Left lung (tissue), 10 donors: Measurements from ENCODE around the gene RGS17. TPM values are rescaled to one million over a fixed set of nuclear protein-coding genes. Genes with fewer than 3 reads are reported as not detected.

Experiments used
- ATAC-seq: fragments of 200-7000 bp; cut with Tn5 transposase; one replicate; pipeline ENCODE4 v1.9.1; 2020; ENCODE audit warnings: moderate library complexity
- DNase-seq, 4 donors: peaks; one replicate each; pipeline ENCODE4 v3.0.0-alpha.2; 2013 to 2020
- H3K27ac ChIP-seq, 2 donors: fragments of 200-600 bp; sonication (generic) in 1 of 2; one replicate each; pipeline versions ENCODE4 v1.5.0 to v1.8.0; 2020 to 2021
- H3K27me3 ChIP-seq, 2 donors: fragments of 200-600 bp; sonication (generic) in 1 of 2; one replicate each; pipeline versions ENCODE4 v1.5.0 to v1.8.0; 2020 to 2021
- H3K36me3 ChIP-seq, 2 donors: fragments of 200-600 bp; sonication (generic) in 1 of 2; one replicate each; pipeline versions ENCODE4 v1.5.0 to v1.8.0; 2020 to 2021
- H3K4me1 ChIP-seq, 2 donors: fragments of 200-600 bp; one replicate each; pipeline ENCODE4 v1.8.0; 2021
- H3K4me3 ChIP-seq, 2 donors: fragments of 200-600 bp; sonication (generic) in 1 of 2; one replicate each; pipeline versions ENCODE4 v1.5.0 to v1.8.0; 2020 to 2021; ENCODE audit warnings: mild to moderate bottlenecking in 1 of 2
- H3K9me3 ChIP-seq, 2 donors: fragments of 200-600 bp; sonication (generic) in 1 of 2; one replicate each; pipeline versions ENCODE4 v1.5.0 to v1.8.0; 2020 to 2021
- CTCF ChIP-seq, 2 donors: fragments of 200-600 bp; sonication (generic) in 1 of 2; IDR thresholded peaks; one replicate each; pipeline versions ENCODE4 v1.5.0 to v1.8.0; 2021; ENCODE audit warnings: antibody characterized with exemption in 2 of 2
- intact Hi-C, 2 donors: fragments of 100-400 bp; cut with DNase I; formaldehyde crosslinking; loops; one replicate each; pipeline versions ENCODE4 v1.11.2 to v1.14.2; 2022
- polyA plus RNA-seq, 6 donors: library from polyadenylated mRNA; unstranded; fragments of 120-200 nt; gene quantifications; one replicate each; pipeline ENCODE4 v1.2.1, GENCODE V29; 2013; ENCODE audit not compliant: insufficient read length in 6 of 6
- total RNA-seq, 2 donors: library from RNA; stranded (reverse); fragmentation: NEBNext Ultra II Directional; extraction: Animal tissue kit (Norgen Biotek cat#: 25700); gene quantifications; one replicate each; pipeline ENCODE4 v1.2.1, GENCODE V29; 2021
- donor health status: DM: no; HTN: yes; CAD: no.
- donor health status: DM: no; HTN: no; CAD: no.

The RGS17 gene
- total and polyA plus RNA-seq, 8 donors: 0.15 to 2.7 (median 2.3) TPM

- Histone ChIP-seq H3K4me3 (no peak overlapping the region), H3K4me1 (peaks cover 0 to 37% of the 10 kb centered on the region in 2 donors), H3K27ac (no peak overlapping the region), H3K27me3 (no peaks in the 10 kb centered on the region), H3K36me3 (peaks cover 0 to 14% of the 10 kb centered on the region in 2 donors), H3K9me3 (no peaks in the 10 kb centered on the region)
- intact Hi-C loops: no loop called here
- no peak for TF ChIP-seq CTCF (IDR thresholded peaks at IDR 0.05)
- no peak for ATAC-seq
- no peak for DNase-seq
Observed at GRCh38 chr6:152977556-152977955, 153.5 kb downstream of the RGS17 start.

- ATAC-seq: no peak
- intact Hi-C loops: no loop called here
- no peak overlapping the region for H3K4me3 ChIP-seq
- TF ChIP-seq CTCF (IDR thresholded peaks at IDR 0.05): no peak
- H3K27ac ChIP-seq: no peak overlapping the region
- DNase-seq: no peak
- peaks cover 0 to 20% of the 10 kb centered on the region in 2 donors for H3K36me3 ChIP-seq
- H3K27me3 ChIP-seq: no peaks in the 10 kb centered on the region
- no peaks in the 10 kb centered on the region for H3K9me3 ChIP-seq
- H3K4me1 ChIP-seq: peaks cover 0 to 29% of the 10 kb centered on the region in 2 donors
Observed at GRCh38 chr6:152976749-152977148, 154.3 kb downstream of the RGS17 start.

- Histone ChIP-seq H3K4me1 (peaks cover 0 to 16% of the 10 kb centered on the region in 2 donors), H3K27ac (peak overlapping the region in 1 of 2 donors; percentile 1), H3K4me3 (no peak overlapping the region), H3K36me3 (peaks cover 2 to 34% of the 10 kb centered on the region in 2 donors), H3K9me3 (no peaks in the 10 kb centered on the region), H3K27me3 (no peaks in the 10 kb centered on the region)
- no peak for TF ChIP-seq CTCF (IDR thresholded peaks at IDR 0.05)
- intact Hi-C loops: no loop called here
- peak; percentile 93 for ATAC-seq
- peak in 1 of 4 donors; percentile 7 for DNase-seq
Observed at GRCh38 chr6:152975204-152975915, 155.7 kb downstream of the RGS17 start.

GRCh38 chr6:152973916-152974315, 157.2 kb downstream of the RGS17 start:
- ATAC-seq: no peak

More at GRCh38 chr6:152973916-152974315, 157.2 kb downstream of the RGS17 start:
- Histone ChIP-seq H3K27me3 (no peaks in the 10 kb centered on the region), H3K4me3 (no peak overlapping the region), H3K9me3 (peaks cover 0 to 7% of the 10 kb centered on the region in 2 donors), H3K36me3 (peaks cover 3 to 47% of the 10 kb centered on the region in 2 donors), H3K4me1 (peaks cover 0 to 14% of the 10 kb centered on the region in 2 donors), H3K27ac (no peak overlapping the region)
- no peak for TF ChIP-seq CTCF (IDR thresholded peaks at IDR 0.05)
- intact Hi-C loops: no loop called here
- no peak for DNase-seq
